Measurements from ENCODE around the gene SHCBP1L.
A peak's percentile ranks its signal among the peaks of the same experiment; 100 is the strongest.

The SHCBP1L gene

DNA sequence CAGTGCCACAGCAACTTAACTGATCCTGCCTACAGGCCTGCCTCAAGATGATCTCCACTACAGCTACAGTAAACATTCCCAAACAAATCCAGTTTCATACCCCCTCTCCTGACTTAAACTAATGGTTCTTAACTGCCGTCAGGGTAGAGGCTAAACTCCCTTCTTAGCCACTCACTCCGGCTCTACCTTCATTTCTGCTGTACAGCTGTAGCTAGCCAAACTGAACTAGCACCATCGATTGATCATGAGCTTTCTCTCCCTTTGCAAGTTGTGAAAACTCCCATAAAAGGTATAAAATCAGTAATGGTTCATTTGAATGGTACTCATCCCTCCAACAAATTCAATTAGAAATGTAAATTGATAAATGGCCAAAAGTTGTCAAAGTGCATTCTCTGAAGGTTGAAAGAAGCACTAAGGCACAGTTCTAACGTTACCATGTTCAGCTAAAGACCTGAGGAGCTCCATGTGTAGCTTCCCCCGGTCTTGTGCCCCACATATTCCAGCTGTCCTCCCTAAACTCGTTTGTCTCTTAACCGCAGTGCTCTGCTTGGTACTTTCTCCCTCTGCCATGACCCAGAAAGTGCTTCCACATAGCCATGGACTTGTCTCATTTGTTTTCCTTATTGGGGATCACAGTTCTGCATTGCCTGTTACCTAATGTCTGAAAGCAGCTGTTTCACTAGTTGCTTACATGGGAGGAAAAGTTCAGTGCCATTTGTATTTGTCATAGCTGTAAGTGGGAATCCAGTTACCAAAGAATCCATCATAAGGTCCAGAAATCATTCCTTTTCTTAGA lies 64.0 kb downstream of the SHCBP1L start:
- DNase-seq = no peak

DNA sequence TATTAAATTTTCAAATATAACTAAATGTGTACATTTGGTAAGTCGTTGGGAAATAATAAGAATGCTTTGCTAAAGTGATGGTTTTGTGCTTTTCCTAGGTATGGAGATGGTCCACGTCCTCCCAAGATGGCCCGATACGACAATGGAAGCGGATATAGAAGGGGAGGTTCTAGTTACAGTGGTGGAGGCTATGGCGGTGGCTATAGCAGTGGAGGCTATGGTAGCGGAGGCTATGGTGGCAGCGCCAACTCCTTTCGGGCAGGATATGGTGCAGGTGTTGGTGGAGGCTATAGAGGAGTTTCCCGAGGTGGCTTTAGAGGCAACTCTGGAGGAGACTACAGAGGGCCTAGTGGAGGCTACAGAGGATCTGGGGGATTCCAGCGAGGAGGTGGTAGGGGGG lies 66.0 kb downstream of the SHCBP1L start:
- DNase-seq = no peak

DNA sequence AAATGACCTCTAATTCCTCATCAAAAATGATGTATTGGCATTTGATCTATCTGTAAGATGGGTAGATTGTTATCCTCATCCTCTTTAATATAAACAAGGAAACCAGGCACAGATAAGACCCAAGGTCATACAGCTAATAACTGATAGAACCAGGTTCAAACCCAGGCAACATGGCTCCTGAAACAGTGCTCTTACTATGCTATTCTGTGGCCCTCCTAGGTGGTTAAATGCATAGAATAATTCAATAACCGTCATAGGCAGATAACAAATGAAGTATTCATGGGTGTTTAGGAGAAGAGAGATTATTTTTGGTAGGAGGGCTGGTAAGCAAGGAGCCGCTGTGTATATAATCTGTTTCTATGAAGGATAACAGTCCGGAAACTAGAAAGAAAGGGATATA lies 67.4 kb downstream of the SHCBP1L start:
- DNase-seq = no peak

DNA sequence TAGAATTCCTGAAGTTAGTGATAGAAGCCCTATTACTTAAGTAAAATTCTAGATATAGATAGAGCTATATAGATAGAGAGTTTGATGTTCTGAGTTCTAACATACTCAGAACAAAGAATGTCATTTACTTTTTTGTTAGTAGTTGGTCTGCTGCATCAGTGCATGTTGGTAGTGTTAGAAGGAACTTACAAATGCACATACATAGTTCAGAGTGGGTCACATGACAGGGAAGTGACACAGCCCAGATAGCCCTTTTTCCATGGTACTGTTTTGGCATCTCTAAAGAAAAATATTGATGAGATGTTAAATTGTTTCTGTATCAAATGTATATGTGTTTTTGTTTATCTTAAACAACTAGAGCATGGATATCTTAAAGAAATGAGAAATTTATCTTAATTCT lies 68.1 kb downstream of the SHCBP1L start:
- no peak for DNase-seq

DNA sequence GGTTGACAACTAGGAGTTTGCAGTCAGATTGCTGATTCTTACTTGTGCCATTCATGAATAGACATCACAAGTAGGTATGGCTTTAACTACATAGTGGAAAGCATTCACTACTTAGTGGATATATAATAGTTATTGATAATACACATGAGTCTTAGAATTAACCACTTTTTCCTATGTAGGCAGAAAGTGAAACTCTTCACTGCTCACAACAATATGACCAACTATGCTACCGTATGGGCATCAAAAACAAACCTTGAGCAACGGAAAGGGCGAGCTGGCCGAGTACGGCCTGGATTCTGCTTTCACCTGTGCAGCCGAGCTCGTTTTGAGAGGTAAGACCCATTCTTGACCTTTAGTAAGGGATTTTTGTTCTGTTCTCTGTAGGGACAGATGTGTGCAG lies 75.1 kb downstream of the SHCBP1L start:
- DNase-seq = no peak

DNA sequence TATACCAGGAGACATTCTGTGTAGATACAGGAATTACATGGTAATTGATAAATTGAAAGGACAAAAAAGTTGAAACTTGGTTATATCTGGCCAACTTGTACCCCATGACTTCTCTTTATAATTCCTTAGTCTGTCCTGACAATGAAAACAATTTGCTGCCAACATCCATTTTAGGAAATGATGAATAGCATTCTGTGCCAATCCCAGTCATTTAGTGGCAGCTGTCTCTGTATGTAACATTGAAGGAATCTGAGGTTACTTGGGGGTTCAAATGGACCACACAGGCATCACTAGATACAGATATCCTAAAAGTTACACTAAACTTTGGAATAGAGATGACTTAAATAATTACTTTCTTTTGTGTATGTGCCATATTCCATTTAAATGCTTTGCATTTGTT lies 75.6 kb downstream of the SHCBP1L start:
- DNase-seq = no peak

DNA sequence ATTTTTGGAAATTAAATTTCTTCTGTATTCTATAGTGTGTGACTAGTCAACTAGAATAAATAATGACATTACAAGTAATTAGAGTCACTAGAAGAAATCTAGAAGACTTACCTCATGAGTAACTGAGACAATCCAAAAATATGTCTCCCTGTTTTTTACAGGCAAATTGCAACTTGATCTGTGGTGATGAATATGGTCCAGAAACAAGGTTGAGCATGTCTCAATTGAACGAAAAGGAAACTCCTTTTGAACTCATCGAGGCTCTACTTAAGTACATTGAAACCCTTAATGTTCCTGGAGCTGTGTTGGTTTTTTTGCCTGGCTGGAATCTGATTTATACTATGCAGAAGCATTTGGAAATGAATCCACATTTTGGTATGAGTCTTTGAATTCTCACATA lies 77.1 kb downstream of the SHCBP1L start:
- DNase-seq = no peak

DNA sequence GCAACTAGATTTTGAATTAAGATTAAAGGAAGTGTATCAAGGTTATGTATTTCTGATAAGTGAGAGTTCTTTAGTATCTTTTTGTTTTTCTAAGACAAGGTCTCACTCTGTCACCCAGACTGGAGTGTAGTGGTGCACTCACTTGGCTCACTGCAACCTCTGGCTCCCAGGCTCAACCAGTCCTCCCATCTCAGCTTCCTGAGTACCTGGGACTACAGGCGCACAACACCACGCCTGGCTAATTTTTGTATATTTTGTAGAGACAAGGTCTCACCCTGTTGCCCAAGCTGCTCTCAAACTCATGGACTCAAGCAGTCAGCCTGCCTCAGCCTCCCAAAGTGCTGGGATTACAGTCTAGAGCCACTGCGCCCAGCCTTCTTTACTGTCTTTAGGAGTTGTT lies 80.1 kb downstream of the SHCBP1L start:
- DNase-seq = no peak

DNA sequence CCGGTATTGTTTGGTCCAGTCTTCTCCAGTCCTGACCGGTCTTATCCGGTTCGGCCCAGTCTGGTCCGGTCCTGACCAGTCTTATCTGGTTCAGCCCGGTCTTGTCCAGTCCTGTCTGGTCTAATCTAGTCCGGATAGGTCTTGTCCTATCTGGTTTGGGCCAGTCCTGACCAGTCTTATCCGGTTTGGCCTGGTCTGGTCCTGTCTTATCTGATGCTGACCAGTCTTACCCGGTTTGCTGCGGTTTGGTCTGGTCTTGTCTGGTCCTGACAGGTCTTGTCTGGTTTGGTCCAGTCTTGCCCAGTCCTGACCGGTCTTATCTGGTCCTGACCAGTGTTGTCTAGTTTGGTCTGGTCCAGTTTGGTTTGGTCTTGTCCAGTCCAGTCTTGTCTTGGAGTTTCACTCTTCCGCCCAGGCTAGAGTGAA lies 83.7 kb downstream of the SHCBP1L start:
- peak; percentile 30 for DNase-seq

DNA sequence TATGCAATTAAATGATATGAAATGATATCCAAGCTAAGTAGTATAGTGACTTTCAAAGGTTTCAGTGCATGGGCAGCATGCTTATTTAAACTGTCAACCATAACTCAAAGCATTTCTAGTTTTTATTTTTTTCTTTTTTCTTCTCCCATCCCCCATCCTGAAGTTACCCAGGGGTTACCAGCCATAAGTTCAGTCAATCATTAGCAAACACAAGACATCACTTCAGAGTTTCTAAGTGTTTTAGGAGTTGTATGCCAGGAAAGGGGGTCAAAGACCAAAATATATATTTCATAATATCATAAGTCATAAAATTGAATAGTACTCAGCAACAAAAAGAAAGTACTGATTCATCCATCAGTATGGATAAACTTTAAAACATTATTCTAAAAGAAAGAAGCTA lies 85.1 kb downstream of the SHCBP1L start:
- no peak for DNase-seq

DNA sequence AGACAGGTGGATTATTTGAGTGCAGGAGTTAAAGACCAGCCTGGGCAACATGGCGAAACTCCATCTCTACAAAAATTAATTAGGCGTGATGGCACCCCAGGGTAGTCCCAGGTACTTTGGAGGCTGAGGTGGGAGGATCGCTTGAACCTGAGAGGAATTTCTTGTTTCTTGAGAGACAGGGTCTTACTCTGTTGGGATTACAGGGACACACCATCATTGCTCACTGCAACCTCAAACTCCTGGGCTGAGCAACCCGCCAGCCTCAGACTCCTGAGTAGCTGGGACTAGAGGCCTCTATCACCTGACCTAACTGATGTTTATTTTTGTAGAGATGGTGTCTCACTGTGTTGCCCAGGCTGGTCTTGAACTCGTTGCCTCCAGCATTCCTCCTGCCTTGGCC lies 89.0 kb downstream of the SHCBP1L start:
- no peak for DNase-seq

DNA sequence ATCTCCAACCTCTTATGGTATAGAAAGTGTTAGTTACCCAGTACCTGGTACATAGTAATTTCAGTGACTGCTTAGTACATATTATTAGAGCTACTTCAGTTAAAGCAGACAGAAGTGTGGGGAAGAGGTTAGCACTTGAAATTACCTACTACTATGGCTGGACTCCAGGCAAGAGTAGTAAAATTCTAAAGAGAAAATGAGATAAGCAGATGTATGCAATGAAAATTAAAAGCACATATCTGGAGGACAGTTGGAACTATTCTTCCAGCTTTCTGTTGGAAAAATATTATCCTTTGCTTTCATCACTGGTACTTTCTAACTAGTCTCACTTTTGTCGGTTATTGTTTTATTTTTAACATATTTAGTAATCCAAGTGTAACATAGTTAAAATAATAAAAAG lies 90.1 kb downstream of the SHCBP1L start:
- no peak for DNase-seq

DNA sequence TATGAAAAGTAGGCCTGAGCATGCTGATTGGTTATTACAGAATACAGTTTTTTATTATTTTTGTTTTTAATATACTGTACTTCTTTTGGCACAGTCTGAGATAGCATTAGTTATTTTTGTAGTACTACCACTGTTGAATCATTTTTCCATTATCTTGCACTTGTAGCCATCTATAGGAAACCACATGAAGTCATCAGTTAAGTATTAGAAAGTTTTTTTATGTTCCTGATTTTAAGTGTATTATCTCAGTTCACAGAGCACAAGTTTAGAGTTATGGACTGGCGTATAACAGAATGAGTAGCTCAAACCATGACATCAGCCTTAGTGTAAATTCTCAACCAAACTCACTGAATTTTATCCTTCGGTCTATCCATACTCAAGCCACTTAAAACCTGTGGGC lies 91.0 kb downstream of the SHCBP1L start:
- DNase-seq = no peak

DNA sequence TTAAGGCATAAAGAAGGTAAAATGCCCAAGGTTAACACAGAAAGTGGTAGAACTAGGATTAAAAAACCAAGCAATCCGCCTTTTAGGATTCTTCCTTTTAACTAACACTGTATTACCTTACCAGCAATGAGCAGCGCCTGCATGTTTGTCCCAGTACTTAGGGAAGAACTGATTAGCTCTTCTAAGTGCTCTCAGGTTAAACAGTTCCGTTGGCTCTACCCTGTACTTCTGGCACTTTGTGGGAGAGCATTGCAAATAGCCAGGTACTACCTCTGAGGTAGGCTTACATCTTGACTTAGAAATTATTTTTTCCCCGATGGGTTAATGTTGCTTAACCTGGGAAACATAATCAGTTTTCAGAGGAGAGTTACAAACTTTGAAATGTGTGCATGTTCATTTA lies 92.3 kb downstream of the SHCBP1L start:
- DNase-seq = no peak

DNA sequence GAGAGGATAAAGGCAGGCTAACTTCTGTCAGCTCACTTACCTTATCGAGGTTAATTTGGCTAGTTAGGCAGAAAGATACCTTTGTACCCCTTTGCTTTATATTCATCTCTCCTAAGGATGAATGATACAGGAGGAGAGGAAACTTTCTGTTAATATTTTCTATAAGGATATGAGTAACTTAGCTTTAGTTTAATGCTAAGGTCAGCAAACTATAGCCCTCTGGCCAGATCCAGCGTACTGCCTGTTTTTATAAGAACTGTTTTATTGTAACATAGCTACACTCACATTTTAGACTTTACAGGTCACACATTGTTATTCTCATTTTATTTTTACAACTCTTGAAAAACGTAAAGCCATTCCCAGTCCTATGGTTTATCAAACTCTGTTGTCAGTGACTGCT lies 95.8 kb downstream of the SHCBP1L start:
- no peak for DNase-seq

DNA sequence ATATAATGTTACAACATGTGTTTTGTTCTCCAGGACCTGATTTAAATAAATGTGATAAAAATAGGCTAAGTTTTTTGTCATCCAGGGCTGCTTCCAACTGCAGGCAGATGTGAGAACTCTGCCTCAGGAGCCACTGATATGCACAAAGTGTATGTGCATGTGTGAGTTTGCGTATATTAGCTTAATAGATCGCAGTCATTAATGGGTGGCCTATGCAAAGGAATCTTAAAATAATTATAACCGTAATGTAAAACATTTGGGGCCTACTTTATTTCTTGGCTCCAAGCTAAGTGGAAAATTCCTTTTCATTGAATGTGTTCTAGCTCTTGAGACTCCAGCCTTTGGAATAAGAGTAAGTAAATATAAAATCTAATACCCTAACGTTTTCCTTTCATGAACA lies 97.1 kb downstream of the SHCBP1L start:
- DNase-seq = no peak

DNA sequence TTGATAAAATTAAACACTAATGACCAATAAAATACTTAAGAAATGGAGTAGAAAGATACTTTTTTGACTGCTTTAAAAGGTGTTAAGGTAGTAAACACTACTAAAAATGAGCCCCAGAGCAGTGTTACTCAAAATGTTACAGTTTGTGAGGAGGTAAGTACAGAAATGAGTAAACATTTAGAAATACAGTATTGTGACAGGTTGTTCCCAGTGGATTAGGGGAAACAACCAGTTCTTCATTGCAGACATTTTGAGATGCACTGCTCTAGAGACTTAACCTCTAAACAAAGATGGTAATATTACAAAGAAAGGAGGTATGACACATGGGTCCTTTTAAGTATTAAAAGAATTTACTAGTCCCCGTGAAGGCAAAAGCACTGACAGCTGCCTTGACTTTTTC lies 101.1 kb downstream of the SHCBP1L start:
- DNase-seq = no peak

DNA sequence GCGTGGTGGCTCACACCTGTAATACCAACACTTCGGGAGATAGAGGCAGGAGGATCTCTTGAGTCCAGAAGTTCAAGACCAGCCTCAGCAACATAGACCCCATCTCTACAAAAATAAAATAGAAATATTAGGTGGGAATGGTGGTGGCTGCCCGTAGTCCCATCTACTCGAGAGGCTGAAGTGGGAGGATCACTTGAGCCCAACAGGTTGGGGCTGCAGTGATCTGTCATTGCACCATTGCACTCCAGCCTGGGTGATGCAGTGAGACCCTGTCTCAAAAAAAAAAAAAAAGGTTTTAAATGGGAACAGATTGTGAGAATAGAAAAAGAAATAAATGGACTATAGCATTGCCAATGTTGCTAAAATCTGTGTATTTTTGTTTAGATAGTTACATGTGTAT lies 102.6 kb downstream of the SHCBP1L start:
- DNase-seq = no peak
